Activated T-helper 1 cell treated with anti-CD3 and anti-CD28 coated beads, Interleukin-12 subunit alpha, Interleukin-12 subunit beta, Interleukin-2, Interleukin-4 antibody, amounts not matched to agents 30 ng/mL and 10 ng/mL and 1 ng/mL, durations not matched to agents 14 hours and 24 hours and 36 hours (primary cell): ENCODE results near the gene MAPK6. TPM values are rescaled to one million over a fixed set of nuclear protein-coding genes. Genes with fewer than 3 reads are reported as not detected.
"Not testable (repeated sequence)": the region's sequence is repeated elsewhere in the genome, so short reads cannot be mapped to it uniquely, and the experiment has no call there.

Source experiments
- DNase-seq: peaks from one replicate; pipeline ENCODE4 v3.0.0; 2021; ENCODE audit warnings: low spot score
- H3K27ac Mint-ChIP-seq: one replicate; pipeline ENCODE4 v1.8.0; 2021; ENCODE audit warnings: mild to moderate bottlenecking, mixed read lengths
- H3K27me3 Mint-ChIP-seq: one replicate; pipeline ENCODE4 v1.8.0; 2022; ENCODE audit warnings: mild to moderate bottlenecking, moderate library complexity, mixed read lengths; ENCODE audit not compliant: insufficient read depth
- H3K36me3 Mint-ChIP-seq: one replicate; pipeline ENCODE4 v1.8.0; 2021; ENCODE audit warnings: low read depth, mixed read lengths
- H3K4me1 Mint-ChIP-seq: one replicate; pipeline ENCODE4 v1.8.0; 2021; ENCODE audit warnings: low read depth, mixed read lengths
- H3K4me3 Mint-ChIP-seq: one replicate; pipeline ENCODE4 v1.8.0; 2021; ENCODE audit warnings: mild to moderate bottlenecking, moderate library complexity, mixed read lengths
- H3K9me3 Mint-ChIP-seq: one replicate; pipeline ENCODE4 v1.8.0; 2021; ENCODE audit warnings: mixed read lengths
- intact Hi-C: fragments of 100-400 bp; cut with micrococcal nuclease; formaldehyde crosslinking; loops from one replicate; pipeline ENCODE4 v1.15.1; 2024
- total RNA-seq: library from RNA; stranded (reverse); gene quantifications from 2 replicates; pipeline ENCODE4 v1.2.3, GENCODE V29; 2022

Gene MAPK6
- total RNA-seq, 1 donor from 2014 or later: 57.3 TPM

DNA sequence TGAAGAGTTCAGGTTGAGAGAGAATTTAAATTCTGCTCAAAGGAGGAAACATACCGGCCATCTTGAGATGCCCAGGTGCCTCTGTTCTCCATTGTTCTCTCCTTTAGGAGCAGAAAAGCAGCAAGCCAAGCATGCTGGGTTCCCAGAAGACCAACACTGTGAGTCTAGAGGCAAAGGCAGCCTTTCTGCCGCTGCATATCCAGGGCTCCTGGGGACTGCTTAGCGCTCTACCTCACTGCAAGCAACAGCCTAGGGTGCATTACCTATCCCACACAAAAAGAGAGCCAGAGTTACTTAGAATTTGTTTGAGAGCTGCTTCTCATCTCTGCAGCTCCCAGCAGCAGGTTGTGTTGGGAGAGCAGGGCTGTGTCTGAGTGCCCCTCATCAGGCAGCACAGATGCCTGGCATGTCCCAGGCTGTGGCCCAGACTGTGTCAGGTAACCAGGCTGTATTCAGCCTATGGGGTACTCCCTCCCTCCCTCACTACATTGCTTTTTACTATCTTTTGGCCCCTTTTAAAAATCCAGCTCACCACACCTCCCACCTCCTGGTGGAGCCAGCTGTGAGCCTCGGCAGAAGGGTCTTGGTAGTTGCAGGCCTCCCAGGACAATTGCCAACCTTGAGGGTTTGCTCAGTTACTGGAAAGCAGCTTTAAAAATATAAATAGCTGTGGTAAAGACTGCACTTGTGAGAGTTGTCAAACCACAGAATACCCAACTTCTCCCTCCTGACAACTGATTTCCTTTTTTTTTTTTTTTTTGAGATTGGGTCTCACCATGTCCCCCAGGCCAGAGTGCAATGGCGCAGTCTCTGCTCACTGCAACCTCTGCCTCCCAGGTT lies 63.4 kb downstream of the MAPK6 start:
- intact Hi-C loops: no loop called here
- H3K9me3 Mint-ChIP-seq: no peaks in the 10 kb centered on the region
- no peaks in the 10 kb centered on the region for H3K27me3 Mint-ChIP-seq
- DNase-seq: no peak
- no peak overlapping the region for H3K27ac Mint-ChIP-seq
- H3K36me3 Mint-ChIP-seq: no peaks in the 10 kb centered on the region
- peak overlapping the region; percentile 38 for H3K4me3 Mint-ChIP-seq
- peaks cover 32% of the 10 kb centered on the region for H3K4me1 Mint-ChIP-seq

DNA sequence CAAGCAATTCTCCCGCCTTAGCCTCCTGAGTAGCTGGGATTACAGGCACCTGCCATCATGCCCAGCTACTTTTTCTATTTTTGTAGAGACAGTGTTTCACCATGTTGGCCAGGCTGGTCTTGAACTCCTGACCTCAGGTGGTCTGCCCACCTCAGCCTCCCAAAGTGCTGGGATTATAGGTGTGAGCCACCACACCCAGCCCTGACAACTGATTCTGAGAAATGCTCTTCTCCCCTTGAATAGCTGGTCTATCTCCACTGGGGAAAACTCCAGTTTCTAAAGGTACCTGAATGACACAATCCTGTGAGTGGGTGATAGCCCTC lies 64.0 kb downstream of the MAPK6 start:
- intact Hi-C loops, H3K27ac Mint-ChIP-seq: not testable (repeated sequence)

DNA sequence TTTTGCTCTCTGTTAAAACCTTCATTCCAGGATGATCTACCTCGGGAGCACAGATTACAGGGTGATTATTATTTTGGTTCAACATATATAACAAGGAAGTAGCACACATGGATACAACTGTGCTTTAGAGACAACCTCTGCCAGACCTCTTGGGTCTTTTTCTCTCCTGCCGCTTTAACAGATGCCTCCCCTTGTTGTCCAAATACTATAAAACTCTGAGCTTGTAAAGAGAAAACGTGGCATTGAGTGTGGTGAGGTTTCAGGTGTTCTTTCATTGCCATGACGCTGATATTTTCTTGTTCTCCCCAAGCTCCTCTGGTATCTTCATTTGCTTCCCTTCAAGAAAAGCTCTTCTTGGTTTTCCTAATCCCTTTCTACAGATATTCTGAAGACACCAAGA lies 64.6 kb downstream of the MAPK6 start:
- no peaks in the 10 kb centered on the region for H3K36me3 Mint-ChIP-seq
- intact Hi-C loops: no loop called here
- no peak overlapping the region for H3K27ac Mint-ChIP-seq
- H3K27me3 Mint-ChIP-seq: no peaks in the 10 kb centered on the region
- DNase-seq: no peak
- H3K4me1 Mint-ChIP-seq: peaks cover 31% of the 10 kb centered on the region
- no peaks in the 10 kb centered on the region for H3K9me3 Mint-ChIP-seq
- H3K4me3 Mint-ChIP-seq: no peak overlapping the region

More for the DNA sequence above, 64.0 kb downstream of the MAPK6 start:
- H3K36me3 Mint-ChIP-seq, DNase-seq, H3K9me3 Mint-ChIP-seq, H3K27me3 Mint-ChIP-seq: not testable (repeated sequence)
- H3K4me3 Mint-ChIP-seq: peak overlapping the region; percentile 38
- peaks cover 32% of the 10 kb centered on the region for H3K4me1 Mint-ChIP-seq

DNA sequence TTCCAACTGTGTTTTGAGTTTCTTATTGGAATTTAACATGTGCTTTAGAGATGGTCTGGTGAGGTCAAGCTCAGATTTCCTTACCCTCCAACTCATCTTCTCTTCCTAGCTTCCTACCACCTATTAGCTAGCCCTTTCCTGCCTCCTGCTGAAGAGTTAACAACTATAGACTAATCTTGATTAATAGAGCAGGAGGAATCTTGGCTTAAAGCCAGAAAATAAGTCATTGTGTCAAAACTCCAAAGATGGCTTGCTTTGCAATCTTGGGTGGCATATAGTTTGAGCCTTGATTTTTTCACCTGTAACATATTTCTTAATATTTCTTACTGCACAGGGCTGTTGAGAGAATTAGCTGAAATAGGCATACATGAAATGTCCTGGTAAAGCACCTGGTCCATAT lies 66.3 kb downstream of the MAPK6 start:
- Mint-ChIP-seq H3K27me3 (peaks cover 2% of the 10 kb centered on the region), H3K9me3 (peaks cover 13% of the 10 kb centered on the region), H3K4me1 (peaks cover 20% of the 10 kb centered on the region), H3K27ac (no peak overlapping the region), H3K4me3 (no peak overlapping the region), H3K36me3 (no peaks in the 10 kb centered on the region)
- intact Hi-C loops: no loop called here
- no peak for DNase-seq

DNA sequence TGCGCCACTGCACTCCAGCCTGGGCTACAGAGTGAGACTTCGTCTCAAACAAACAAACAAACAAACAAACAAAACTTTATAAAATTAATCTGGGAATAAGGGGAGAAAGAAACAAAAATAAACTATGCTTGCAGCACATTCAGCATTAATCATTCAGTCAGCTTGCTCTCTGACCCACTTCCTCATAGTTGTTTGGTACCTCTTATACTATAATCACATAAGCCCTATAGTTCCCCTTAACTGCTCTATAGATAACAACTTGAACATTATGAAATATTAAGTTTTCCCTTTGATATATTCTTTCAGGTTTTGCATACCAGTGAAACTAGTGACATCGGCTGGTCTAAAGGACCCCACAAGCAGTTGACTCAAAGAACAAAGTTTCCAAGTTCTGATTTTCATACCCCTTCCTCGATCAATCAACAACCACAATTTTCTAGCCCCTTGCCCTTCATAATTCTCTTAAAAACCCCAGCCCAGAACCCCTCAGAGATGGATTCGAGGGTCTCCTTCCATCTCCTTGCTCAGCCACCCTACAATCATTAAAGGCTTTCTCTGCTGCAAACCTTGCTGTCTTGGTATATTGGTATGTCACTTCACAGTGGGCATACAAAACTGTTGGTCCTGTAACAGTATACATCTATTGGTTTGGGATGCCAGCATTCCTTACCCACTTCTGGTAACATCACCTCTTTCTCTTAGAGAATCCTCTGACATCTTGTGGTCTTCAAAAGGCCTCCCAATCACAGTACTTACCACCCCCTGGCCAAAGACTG lies 67.2 kb downstream of the MAPK6 start:
- Mint-ChIP-seq H3K36me3 (no peaks in the 10 kb centered on the region), H3K4me3 (no peak overlapping the region), H3K9me3 (peaks cover 17% of the 10 kb centered on the region), H3K27ac (no peak overlapping the region), H3K27me3 (peaks cover 3% of the 10 kb centered on the region), H3K4me1 (peaks cover 20% of the 10 kb centered on the region)
- intact Hi-C loops: no loop called here
- DNase-seq: no peak

DNA sequence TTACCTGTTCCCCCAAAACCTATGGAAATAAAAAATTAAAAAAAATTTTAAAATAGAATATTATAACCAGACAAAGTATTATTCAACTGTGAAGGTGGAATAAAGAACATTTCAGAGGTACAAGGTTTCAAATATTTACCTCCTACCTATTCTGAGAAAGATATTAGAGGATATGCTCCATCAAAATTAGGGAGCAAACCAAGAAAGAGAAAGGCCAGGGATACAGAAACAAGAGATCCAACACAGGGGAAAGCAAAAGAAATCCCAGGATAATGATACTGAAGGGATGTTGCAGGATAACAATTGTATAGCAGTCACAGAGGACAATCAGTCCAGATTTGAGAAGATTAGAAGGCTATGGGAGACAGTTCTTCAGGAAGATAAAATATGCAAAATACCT lies 71.2 kb downstream of the MAPK6 start:
- intact Hi-C loops: no loop called here
- no peak for DNase-seq
- H3K4me3 Mint-ChIP-seq: no peak overlapping the region
- no peak overlapping the region for H3K27ac Mint-ChIP-seq
- H3K36me3 Mint-ChIP-seq: no peaks in the 10 kb centered on the region
- H3K4me1 Mint-ChIP-seq: no peaks in the 10 kb centered on the region
- H3K9me3 Mint-ChIP-seq: peaks cover 17% of the 10 kb centered on the region
- H3K27me3 Mint-ChIP-seq: peaks cover 5% of the 10 kb centered on the region

DNA sequence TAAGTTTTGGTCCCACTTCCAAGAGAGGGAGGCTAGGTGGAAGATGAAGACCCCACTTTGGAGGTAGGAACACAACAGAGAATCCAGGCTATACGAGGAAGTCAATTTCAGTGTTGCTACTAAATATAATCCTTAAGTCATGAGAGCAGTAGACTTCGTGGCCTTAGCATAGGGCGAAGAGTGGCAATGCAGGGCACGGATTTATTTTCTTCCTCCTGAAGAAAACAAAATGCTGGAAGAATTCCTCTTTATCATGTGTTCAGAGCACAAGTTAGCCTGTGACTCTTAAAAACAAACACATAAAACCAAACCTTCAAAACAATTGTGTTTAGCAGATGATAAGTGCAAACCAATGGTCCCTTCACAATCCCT lies 74.1 kb downstream of the MAPK6 start:
- Mint-ChIP-seq H3K27me3 (peaks cover 9% of the 10 kb centered on the region), H3K4me1 (no peaks in the 10 kb centered on the region), H3K36me3 (no peaks in the 10 kb centered on the region), H3K27ac (no peak overlapping the region), H3K9me3 (peaks cover 17% of the 10 kb centered on the region), H3K4me3 (no peak overlapping the region)
- intact Hi-C loops: no loop called here
- no peak for DNase-seq

DNA sequence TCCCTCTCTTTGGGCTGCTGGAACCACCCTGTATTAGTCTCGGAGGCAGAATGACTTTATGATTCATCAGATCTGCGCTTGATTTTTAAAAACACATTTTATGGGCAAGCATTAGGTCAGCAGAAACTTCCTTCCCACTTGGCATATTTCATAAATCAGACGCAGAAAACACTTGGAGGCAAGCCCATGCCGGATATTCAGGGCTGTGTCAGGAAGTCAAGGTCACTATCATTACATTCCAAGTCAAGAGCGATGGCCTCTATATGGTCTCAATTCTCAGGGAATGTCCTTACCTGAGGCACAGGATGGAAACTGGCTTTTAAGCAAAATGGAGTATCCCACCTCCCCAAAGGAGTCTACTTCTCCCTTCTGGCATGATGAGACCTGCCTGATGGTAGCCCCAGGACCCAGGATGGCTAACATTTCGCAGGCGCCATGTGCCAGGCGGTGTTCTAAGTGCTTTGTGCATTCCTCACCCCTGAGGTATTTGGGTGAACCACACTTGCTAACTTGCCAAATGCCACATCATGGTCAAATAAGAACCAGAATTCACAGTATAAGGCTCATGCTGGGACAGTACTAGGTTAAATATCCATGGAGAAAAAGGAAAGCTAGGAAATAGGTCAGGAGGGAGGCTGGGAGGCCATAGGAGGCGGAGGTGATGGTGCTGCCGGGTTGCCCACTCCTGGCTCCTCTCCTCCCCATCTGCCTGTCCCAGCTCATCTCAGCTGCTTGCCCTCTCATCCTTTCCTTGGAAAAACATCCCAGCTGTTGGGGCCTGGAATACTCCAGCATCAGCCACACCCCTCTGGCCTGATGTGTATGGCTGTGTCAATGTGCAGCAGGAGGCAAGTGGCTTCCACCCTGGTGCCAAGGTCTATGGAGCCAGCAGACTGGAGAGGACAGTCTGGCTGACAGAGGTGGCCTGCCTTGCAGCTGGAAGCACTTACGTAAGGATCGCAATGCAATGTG lies 74.8 kb downstream of the MAPK6 start:
- DNase-seq: no peak
- intact Hi-C loops: no loop called here
- H3K9me3 Mint-ChIP-seq: peaks cover 17% of the 10 kb centered on the region
- H3K4me3 Mint-ChIP-seq: no peak overlapping the region
- H3K4me1 Mint-ChIP-seq: no peaks in the 10 kb centered on the region
- peaks cover 12% of the 10 kb centered on the region for H3K27me3 Mint-ChIP-seq
- no peaks in the 10 kb centered on the region for H3K36me3 Mint-ChIP-seq
- no peak overlapping the region for H3K27ac Mint-ChIP-seq

DNA sequence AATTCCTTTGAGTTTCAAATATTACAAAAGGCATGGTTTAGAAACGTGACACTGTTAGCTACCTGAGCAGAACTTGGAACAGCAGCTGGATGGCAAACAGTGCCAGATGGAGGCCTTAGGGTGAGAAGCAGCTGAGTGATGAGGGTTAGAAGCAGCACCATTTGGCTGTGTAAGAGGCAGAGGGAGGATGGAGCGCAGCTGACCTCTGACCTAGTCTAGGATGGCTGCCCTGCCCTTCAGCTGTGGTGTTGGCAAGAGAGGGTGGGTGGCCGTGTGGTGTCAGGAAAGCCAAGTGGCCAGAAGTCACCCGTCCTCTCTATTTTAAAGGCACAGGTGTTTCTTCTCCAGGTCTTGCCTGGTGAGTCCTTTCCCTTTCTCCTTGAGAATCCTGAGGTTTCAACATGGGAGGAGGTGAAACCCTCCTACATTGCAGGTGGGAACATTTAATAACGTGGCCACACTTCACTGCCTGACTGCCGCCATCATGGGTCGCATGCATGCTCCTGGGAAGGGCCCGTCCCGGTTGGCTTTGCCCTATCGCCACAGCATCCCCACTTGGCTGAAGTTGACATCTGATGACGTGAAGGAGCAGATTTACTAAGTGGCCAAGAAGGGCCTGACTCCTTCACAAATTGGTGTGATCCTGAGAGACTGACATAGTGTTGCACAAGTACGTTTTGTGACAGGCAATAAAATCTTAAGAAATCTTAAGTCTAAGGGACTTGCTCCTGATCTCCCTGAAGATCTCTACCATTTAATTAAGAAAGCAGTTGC lies 76.0 kb downstream of the MAPK6 start:
- peaks cover 7% of the 10 kb centered on the region for H3K9me3 Mint-ChIP-seq
- no peaks in the 10 kb centered on the region for H3K4me1 Mint-ChIP-seq
- H3K27me3 Mint-ChIP-seq: peaks cover 15% of the 10 kb centered on the region
- no peak for DNase-seq
- no peak overlapping the region for H3K4me3 Mint-ChIP-seq
- no peak overlapping the region for H3K27ac Mint-ChIP-seq
- no peaks in the 10 kb centered on the region for H3K36me3 Mint-ChIP-seq
- intact Hi-C loops: no loop called here

DNA sequence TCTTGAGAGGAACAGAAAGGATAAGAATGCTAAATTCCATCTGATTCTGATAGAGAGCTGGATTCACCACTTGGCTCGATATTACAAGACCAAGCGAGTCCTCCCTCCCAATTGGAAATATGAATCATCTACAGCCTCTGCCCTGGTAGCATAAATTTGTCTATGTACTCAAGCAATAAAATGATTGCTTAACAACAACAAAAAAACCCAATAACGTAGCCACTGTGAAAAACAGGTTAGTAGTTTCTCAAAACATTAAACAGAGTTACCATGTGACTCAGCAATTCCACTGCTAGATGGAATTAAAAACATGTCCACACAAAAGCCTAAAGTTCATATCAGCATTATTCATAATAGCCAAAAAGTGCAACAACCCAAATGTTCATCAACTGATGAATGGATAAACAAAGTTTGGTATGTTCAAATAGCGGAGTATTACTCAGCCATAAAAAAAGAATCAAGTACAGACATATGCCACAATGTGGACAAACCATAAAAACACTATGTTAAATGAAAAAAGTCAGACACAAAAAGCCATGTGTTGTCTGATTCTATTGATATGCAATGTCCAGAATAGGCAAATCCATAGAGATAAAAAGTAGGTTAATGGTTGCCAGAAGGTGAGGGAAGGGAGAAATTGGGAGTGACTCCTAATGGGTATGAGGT lies 76.7 kb downstream of the MAPK6 start:
- Mint-ChIP-seq H3K27ac (no peak overlapping the region), H3K36me3 (no peaks in the 10 kb centered on the region), H3K4me3 (no peak overlapping the region), H3K9me3 (no peaks in the 10 kb centered on the region), H3K4me1 (no peaks in the 10 kb centered on the region), H3K27me3 (peaks cover 12% of the 10 kb centered on the region)
- DNase-seq: no peak
- intact Hi-C loops: no loop called here

DNA sequence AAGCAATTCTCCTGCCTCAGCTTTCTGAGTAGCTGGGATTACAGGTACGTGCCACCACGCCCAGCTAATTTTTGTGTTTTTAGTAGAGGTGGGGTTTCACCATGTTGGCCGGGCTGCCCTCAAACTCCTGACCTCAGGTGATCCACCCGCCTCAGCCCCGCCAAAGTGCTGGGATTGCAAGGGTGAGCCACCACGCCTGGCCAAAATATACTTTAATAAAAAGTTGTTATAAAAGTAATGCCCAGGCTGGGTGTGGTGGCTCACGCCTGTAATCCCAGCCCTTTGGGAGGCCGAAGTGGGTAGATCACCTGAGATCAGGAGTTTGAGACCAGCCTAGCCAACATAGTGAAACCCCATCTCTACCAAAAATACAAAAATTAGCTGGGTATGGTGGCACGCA lies 77.5 kb downstream of the MAPK6 start:
- DNase-seq, H3K9me3 Mint-ChIP-seq, intact Hi-C loops, H3K4me1 Mint-ChIP-seq, H3K27ac Mint-ChIP-seq, H3K4me3 Mint-ChIP-seq, H3K36me3 Mint-ChIP-seq: not testable (repeated sequence)
- H3K27me3 Mint-ChIP-seq: peaks cover 12% of the 10 kb centered on the region

DNA sequence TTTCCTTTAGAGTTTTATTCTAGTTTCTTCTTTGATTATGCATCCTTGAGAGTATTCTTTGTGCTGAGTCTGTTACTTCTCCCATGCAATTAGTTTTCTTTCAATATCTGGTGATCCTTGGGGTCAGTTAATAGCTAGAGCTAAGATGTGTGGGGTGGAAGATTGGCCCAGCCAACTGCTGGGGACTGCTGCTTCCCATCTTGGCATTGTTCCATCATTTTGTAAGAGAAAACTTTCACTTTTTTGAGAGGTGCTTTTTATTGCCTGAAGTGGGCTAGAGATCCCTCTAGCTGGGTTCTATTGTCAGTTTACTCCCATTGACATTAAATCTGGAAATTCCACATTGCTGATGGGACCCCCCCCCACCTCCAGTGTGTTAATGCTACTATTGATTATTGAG lies 78.2 kb downstream of the MAPK6 start:
- no peaks in the 10 kb centered on the region for H3K36me3 Mint-ChIP-seq
- peaks cover 12% of the 10 kb centered on the region for H3K27me3 Mint-ChIP-seq
- intact Hi-C loops: no loop called here
- no peaks in the 10 kb centered on the region for H3K4me1 Mint-ChIP-seq
- no peak for DNase-seq
- no peak overlapping the region for H3K27ac Mint-ChIP-seq
- H3K4me3 Mint-ChIP-seq: no peak overlapping the region
- H3K9me3 Mint-ChIP-seq: no peaks in the 10 kb centered on the region
